ENCODE data around the gene ADGRG3.
"Not testable (repeated sequence)": the region's sequence is repeated elsewhere in the genome, so short reads cannot be mapped to it uniquely, and the experiment has no call there.

Gene ADGRG3

DNA sequence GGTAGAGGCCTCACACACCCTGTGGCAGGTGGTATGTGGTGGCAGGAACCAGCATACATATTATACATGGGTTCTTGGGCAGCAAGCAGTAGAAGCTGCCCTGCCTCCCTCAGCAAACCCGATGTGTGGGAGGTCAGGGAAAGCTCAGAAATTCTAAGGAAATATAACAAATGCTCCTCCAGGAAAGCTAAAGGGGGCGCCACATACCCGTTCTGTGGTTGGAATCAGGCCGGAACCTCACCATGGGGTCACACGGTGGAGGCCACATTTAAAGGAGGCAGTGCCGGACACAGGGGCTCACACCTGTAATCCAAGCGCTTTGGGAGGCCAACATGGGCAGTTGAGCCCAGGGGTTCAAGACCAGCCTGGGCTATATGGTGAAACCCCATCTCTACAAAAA lies 55.1 kb downstream of the ADGRG3 start:
- DNase-seq, result no peak

DNA sequence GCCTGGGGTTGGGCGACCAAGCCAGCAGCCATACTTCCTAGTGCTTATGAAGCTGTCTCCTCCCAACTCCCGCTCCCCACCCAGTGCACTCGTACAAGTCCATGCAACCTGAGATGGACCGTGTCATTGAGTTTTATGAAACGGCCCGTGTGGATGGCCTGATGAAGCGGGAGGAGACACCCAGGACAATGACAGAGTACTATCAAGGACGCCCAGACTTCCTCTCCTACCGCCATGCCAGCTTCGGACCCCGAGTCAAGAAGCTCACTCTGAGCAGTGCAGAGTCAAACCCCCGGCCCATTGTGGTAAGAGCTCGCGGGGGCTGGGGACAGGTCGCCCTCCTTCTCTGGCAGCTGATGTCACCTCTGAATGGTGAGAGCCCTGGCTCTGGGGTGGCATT lies 56.4 kb downstream of the ADGRG3 start:
- no peak for DNase-seq

DNA sequence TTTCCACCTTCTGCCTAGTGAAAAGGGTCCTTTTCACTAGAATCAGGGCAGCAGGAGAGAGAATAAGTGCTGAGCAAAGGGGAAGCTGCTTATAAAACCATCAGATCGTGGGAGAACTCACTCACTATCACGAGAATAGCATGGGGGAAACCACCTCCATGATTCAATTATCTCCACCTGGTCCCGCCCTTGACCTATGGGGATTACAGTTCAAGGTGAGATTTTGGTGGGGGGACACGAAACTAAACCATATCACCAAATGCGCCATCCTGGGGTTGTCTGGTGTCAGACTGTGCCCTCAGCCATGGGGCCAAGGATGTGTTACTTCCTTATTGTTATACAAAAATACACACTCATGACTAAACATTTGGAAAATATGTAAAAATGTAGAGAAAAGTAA lies 57.0 kb downstream of the ADGRG3 start:
- DNase-seq, result no peak

DNA sequence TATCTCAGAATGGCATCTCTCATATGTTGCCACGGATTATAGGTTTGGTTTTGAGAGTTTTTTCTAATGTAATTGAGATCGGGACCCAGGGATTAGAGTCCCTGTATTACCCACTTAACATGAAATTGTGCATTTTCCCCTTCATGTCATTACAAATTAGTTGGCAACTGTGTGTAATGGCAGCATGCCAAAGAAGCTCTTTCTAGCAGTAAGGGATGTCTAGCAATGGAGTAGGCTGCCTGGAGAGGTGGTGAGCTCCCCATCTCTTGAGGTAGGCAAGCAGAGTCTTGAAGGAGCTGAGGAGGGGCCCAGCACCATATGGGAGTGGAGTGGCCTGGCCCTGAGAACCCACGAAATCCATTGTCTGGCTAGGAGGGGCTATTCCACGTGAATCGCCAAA lies 57.4 kb downstream of the ADGRG3 start:
- DNase-seq, result no peak

DNA sequence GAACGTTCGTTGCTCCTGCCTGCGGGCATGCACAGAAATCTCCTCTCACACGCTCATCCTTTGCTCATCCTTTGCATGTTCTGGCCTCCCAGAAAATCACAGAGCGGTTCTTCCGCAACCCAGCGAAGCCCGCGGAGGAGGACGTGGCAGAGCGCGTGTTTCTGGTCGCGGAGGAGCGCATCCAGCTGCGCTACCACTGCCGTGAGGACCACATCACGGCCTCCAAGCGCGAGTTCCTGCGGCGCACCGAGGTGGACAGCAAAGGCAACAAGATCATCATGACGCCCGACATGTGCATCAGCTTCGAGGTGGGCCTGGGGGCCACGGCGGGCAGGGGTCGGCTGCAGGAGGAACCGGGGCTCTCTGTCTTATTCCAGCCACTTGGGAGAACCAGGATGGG lies 57.9 kb downstream of the ADGRG3 start:
- DNase-seq, result no peak

DNA sequence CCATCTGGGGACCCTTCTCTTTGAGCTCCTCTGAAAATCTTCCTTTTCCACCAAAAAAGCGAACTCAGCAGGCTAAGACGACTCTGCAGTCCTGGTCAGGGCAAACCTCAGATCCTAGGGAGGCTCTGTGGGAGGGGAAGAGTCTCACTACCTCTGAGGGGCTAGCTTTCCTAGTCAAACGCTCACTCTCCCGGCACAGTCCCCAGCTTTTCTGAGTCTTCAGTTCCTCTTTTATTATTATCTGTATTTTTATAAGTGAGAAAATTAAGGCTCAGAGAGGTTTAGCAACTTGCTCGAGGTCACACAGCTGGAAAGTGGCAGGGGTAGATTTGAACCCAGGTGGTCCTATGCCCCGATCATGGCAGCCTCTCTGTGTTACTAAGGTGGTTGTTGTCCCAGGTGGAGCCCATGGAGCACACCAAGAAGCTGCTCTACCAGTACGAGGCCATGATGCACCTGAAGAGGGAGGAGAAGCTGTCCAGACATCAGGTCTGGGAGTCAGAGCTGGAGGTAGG lies 58.4 kb downstream of the ADGRG3 start:
- no peak for DNase-seq

DNA sequence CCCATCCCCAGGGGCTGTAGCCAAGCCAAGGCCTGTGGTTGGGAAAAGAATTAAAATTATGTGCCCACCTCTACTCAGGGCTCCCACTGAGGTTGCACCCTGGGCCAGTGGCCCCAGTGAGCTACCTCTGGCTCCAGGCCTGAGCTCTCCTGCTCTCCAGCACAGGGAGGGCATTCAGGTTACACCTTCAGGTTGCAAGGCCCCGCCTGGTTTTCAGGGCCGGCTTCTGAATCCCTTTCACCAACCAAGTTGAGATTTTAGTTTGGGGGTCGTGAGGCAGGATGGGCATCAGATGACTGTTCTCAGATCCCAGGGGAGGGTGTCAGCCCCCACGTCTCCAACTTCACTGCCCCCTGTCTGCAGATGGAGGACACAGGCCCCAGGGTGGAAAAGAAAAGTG lies 59.5 kb downstream of the ADGRG3 start:
- DNase-seq, result no peak

DNA sequence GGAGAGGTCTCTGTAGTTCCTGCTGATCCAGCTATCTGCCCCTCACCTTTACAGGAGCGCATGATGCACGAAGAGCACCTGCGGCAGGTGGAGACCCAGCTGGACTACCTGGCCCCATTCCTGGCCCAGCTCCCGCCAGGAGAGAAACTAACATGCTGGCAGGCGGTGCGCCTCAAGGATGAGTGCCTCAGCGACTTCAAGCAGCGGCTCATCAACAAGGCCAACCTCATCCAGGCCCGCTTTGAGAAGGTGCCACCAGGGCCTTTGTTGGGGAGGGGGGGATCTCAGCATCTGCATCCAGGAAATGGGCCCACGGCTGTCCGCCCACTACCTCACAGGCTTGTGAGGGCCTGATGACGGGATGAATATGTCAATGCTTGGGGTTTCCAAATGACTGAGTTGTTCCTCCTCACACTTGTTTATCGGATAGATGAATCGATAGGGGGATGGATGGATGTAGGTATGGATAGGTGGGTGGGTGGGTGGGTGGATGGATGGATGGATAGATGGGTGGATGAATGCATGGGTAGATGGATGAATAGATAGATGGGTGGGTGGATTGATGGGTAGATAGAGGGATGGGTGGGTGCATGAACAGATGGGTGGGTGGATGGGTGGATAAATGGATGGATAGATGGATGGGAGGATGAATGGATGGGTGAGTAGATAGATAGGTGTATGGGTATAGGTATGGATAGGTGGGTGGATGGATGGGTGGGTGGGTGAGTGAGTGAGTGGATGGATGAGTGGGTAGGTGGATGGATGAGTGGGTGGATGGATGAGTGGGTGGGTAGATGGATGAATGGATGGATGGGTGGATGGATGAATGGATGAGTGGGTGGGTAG lies 60.5 kb downstream of the ADGRG3 start:
- no peak for DNase-seq

DNA sequence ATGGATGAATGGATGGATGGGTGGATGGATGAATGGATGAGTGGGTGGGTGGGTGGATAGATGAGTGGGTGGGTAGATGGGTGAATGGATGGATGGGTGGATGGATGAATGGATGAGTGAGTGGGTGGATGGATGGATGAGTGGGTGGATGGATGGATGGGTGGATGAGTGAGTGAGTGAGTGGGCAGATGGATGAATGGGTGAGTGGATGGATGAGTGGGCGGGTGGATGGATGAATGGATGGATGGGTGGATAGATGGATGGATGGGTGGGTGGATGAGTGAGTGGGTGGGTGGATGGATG lies 61.0 kb downstream of the ADGRG3 start:
- DNase-seq, result no peak

DNA sequence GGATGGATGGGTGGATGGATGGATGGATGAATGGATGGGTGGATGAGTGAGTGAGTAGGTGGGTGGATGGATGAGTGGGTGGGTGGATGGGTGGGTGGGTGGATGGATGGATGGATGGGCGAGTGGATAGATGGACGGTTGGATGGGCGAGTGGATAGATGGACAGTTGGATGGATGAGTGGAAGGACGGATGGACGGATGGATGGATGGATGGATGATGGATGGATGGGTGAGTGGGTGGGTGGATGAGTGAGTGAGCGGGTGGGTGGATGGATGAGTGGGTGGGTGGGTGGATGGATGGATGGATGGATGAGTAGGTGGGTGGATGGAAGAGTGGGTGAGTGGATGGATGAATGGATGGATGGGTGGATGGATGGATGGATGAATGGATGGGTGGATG lies 61.7 kb downstream of the ADGRG3 start:
- DNase-seq, result not testable (repeated sequence)

DNA sequence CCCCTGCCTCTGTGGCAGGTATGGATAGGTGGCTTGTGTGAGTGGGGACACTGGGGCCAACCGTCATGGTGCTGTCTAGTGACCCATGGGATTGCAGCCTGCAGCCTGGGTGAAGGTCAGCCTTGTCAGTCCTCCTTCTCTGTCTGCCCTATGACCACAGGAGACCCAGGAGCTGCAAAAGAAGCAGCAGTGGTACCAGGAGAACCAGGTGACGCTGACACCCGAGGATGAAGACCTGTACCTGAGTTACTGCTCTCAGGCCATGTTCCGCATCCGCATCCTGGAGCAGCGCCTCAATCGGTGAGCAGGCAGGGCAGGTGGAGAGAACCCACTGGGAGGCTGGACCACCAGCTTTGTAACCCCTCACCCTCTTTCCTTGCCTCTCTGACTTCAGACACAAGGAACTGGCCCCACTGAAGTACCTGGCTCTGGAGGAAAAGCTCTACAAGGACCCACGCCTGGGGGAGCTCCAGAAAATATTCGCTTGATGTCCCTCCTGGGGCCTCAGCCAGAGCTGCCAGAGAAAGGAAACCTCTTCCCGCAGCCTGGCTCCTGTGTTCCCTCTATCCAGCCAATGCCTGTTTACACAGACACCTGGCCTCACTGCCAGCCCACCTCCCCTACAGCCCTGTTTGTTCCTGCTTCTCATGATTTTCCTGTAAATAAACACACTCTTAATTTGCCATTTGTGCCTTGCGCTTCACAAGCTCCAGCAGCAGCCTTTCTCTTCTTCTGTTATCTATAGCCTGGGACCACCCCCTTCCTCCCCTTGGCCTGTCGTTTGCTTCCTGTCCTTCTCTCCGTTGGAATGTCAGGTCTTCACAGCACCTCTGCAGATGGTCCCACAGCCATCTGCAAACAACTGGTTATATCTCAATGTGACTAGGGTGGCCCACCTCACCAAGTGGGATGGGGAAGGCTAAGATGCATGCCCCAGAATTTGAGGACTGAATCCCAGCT lies 62.9 kb downstream of the ADGRG3 start:
- DNase-seq, result no peak

DNA sequence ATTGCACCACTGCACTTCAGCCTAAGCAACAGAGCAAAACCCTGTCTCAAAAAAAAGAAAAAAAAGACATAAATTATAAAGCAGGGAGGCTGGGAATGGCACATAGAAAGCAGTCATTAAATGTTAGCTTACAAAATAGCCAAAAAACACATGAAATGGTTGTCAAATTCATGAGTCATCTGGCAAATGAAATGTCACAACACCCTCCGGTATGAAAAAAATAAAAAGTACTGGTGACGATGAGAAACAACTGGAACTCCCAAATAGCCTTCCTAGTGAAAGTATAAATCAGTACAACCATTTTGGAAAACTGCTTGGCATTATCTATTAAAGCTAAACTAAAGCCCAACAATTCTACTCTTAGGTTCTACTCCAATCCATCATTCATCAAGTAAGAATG lies 63.9 kb downstream of the ADGRG3 start:
- no peak for DNase-seq

DNA sequence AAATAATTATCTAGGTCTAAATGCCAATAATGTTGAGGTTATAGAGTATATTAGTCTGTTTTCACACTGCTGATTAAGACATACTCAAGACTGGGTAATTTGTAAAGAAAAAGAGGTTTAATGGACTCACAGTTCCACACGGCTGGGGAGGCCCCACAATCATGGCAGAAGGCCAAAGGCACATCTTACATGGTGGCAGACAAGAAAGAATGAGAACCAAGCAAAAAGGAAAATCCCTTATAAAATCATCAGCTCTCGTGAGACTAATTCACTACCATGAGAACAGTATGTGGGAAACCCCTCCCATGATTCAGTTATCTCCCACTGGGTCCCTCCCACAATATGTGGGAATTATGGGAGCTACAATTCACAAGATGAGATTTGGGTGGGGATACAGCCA lies 64.6 kb downstream of the ADGRG3 start:
- DNase-seq, result no peak

DNA sequence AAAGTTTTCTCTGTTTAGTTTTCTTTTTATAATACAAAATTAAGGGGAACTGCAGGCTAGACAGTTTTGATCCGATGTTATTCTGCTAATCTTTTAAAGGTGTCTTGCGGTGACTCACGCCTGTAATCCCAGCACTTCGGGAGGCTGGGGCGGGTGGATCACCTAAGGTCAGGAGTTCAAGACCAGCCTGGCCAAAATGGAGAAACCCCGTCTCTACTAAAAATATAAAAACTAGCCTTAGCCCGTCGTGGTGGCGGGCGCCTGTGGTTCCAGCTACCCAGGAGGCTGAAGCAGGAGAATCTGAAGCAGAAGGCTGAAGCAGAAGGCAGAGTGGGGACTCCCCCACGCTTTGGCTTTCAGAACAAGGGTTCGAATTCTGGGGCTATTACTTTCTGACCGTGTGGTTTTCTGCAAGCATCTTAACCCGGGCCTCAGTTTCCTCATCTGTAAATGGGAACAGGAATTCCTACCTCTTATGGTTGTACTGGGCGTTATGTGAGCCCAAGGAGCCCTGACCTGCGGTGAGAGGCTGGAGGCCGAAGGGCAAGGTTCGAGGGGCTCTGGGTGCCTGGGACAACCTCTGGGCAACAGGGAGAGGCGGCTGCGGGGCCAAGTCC lies 66.3 kb downstream of the ADGRG3 start:
- DNase-seq, result no peak

DNA sequence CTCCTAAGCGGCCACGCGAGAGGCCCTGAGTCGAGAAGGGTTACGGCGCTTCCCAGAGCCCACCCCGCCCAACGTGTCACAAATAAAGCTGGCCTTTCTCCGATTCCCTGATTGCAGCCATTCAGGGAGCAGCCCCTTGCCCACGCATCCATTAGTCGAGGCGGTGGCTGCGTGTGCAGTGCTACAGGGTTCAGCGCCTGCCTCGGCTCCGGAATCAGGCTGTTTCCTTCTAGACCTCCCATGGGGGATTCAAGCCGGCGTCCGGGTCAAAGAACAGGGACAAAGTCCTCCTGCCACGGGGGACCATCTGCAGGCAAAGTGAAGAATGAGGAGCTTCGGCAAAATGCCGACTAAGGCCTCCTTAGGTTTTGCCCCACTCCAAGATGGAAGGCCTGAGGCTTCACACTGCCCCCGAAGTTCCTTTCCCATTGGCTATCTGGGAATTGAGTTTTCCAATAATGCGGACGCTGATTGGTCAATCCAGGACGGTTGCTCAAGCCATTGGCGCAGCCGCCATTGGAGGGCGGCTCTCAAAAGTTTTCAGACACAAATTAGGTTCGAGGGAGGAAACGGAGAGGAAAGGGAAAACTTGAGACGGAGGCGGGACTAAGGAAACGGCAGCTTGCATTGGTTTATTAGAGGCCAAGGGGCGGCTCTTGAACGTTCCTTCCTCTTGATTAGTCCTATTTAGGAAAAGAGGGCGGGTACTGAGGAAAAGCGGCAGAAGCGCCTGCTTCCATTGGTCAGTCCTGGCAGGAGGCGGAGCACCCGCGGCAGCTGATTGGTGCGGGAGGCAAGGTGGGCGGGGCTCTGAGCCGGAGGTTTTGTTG lies 67.0 kb downstream of the ADGRG3 start:
- peak; percentile 100 for DNase-seq

DNA sequence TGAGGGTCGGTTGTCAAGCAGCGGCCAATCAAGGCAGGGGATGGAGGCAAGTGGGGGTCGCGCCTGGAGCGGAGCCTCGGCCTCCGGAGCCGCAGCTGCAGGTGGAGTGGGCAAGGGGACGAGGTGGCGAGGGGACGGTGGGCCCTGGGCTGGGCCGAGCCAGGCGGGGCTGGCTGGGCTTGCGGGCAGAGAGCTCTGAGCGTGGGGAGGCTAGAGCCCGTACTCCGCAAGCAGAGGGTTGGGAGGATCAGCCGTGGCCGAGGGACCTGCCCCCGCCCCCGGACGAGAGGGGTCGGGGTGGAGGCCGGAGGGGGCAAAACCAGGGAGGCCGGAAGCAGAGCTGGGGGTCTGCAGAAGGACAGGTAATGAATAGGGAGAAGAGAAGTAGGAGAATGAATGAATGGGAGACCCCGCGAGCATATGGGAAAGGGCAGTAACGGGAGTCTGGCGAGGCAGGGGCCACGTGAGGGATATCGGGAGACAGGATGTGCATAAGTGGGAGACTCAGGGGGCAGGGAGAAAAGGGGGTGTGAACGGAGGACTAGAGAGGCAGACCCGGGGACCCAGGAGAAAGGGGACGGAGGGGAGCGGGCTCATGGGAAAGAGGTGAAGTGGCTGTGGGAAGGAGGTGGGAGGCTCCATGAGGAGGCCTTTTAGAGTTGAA lies 67.8 kb downstream of the ADGRG3 start, which contains the start of gene KATNB1:
KATNB1 (plus strand) TSS at position 16 of the 664 bp plus-strand sequence. CDS start 1,474 bp downstream, outside the sequence.
- DNase-seq, result no peak

DNA sequence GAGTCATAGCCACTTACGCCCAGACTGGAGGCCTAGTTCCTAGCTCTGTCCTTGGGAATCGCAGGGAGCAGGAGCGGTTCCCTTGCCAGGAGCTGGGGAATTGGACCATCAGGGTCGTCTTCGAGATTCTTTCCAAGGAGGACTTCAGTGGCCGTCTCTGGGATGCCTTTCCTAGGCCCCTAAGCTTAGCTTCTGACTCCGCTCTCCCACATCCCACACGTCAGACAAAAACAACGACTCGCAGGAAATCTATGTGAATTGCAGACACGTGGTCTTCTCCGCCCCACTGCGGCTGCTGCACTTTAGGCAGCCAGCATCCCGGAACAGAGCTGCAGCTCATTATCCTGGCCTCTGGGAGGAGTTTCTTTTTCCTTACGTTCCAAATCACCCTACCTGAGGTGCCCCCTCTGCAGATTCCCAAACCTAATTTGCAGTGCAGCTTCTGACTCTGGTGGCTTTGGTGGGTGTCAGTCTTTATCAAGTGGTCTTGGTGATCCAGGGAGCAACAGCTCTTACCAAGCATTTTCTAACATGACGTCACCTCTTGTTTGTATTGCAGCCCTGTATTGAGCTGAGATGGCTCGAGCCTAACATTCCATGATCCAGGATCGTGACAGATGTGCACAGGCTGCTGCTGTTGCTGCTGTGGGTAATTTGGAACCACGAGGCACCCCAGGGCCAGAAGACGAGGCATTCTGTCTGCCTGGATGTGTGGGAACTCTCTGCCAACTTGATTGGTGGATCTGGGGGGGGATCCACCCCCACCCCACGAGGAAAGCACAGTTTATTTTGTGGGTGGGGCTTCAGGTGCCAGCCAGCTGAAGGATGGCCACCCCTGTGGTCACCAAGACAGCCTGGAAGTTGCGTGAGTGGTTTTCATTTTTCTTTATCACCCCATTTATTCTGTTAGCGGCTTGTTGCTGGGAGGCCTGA lies 68.6 kb downstream of the ADGRG3 start:
- DNase-seq, result peak; percentile 40

DNA sequence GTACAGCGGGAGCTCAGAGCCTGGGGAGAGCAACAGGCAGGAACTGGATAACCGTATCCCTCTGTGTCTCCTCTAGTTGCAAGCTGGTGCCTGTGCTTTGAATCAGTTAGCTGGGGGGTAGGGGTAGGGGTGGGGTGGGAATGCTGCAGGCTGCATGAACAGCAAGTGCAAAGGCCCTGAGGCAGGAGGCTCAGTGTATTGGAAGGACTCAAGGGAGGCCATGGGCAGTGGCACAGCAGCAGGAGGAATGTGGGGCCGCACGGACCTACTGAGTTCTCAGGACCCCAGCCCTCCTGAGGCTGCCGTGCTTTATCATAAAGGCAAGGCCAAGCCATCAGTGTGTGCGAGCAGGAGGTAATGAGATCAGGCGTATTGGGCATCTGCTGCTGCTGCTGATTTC lies 70.7 kb downstream of the ADGRG3 start:
- no peak for DNase-seq
